DOHH2 (cell line): ENCODE results near the gene LAPTM5.

Experiments
- H3F3A ChIP-seq: fragments of 200-600 bp; sonication (generic), shearing (Covaris generic); 2 replicates; pipeline ENCODE4 v1.6.0; 2016; ENCODE audit warnings: antibody characterized with exemption, mild to moderate bottlenecking; ENCODE audit not compliant: control insufficient read depth, insufficient read depth
- H3K27ac ChIP-seq: fragments of 200-600 bp; sonication (generic); 2 replicates; pipeline ENCODE4 v1.5.1; 2014; ENCODE audit warnings: low read depth, mild to moderate bottlenecking, low read length, moderate library complexity
- H3K27me3 ChIP-seq: fragments of 200-600 bp; sonication (generic); 2 replicates; pipeline ENCODE4 v1.6.1; 2014; ENCODE audit warnings: mild to moderate bottlenecking, low read length, mixed read lengths; ENCODE audit not compliant: control insufficient read depth
- H3K36me3 ChIP-seq: fragments of 200-600 bp; sonication (generic); 2 replicates; pipeline ENCODE4 v1.6.1; 2014; ENCODE audit warnings: mild to moderate bottlenecking, low read length, moderate library complexity, mixed read lengths; ENCODE audit not compliant: control insufficient read depth
- H3K4me1 ChIP-seq: fragments of 200-600 bp; sonication (generic); 2 replicates; pipeline ENCODE4 v1.6.1; 2014; ENCODE audit warnings: mild to moderate bottlenecking, low read length, mixed read lengths; ENCODE audit not compliant: control insufficient read depth
- H3K4me2 ChIP-seq: fragments of 200-600 bp; sonication (generic); 2 replicates; pipeline ENCODE4 v1.6.0; 2014; ENCODE audit warnings: mild to moderate bottlenecking, low read length, moderate library complexity
- H3K4me3 ChIP-seq: fragments of 200-600 bp; sonication (generic); 2 replicates; pipeline ENCODE4 v1.5.1; 2014; ENCODE audit warnings: mild to moderate bottlenecking, low read length, mixed read lengths
- H3K79me2 ChIP-seq: fragments of 200-600 bp; sonication (generic); 2 replicates; pipeline ENCODE4 v1.6.1; 2014; ENCODE audit warnings: mild to moderate bottlenecking, low read length, mixed read lengths; ENCODE audit not compliant: control insufficient read depth
- H3K9me2 ChIP-seq: fragments of 200-600 bp; sonication (generic); replicated peaks from 2 replicates; pipeline ENCODE4 v1.6.1; 2014; ENCODE audit warnings: mild to moderate bottlenecking, low read length, mixed read lengths; ENCODE audit not compliant: control insufficient read depth
- H3K9me3 ChIP-seq: fragments of 200-600 bp; sonication (generic); 2 replicates; pipeline ENCODE4 v1.6.1; 2014; ENCODE audit warnings: antibody characterized with exemption, low read length, mixed read lengths; ENCODE audit not compliant: control insufficient read depth, insufficient read depth
- H4K20me1 ChIP-seq: fragments of 200-600 bp; sonication (generic); 2 replicates; pipeline ENCODE4 v1.6.0; 2014; ENCODE audit warnings: low read depth, mild to moderate bottlenecking, antibody characterized with exemption, low read length, moderate library complexity; ENCODE audit not compliant: control insufficient read depth, insufficient read depth
- CTCF ChIP-seq: fragments of 200-600 bp; sonication (generic); IDR thresholded peaks from one replicate; pipeline ENCODE4 v1.5.1; 2014; ENCODE audit warnings: antibody characterized with exemption, mild to moderate bottlenecking, low read depth, low read length; ENCODE audit not compliant: poor library complexity, severe bottlenecking
- EZH2phosphoT487 ChIP-seq: fragments of 200-600 bp; sonication (generic); IDR thresholded peaks from 2 replicates; pipeline ENCODE4 v1.6.1; 2017; ENCODE audit warnings: borderline replicate concordance, mild to moderate bottlenecking, antibody characterized with exemption, low read length, moderate library complexity, mixed read lengths

LAPTM5 gene

GRCh38 chr1:30764939-30765555, 7.5 kb upstream of the LAPTM5 start:
- Histone ChIP-seq H3K9me3 (no peaks in the 10 kb centered on the region), H3K4me1 (peaks cover 43% of the 10 kb centered on the region), H3K4me3 (no peak overlapping the region), H3K79me2 (no peaks in the 10 kb centered on the region), H3K4me2 (no peak overlapping the region), H3K27ac (no peak overlapping the region), H3K9me2 (no peaks in the 10 kb centered on the region), H4K20me1 (no peaks in the 10 kb centered on the region), H3K27me3 (no peaks in the 10 kb centered on the region), H3K36me3 (no peaks in the 10 kb centered on the region), H3F3A (peaks cover 19% of the 10 kb centered on the region)
- TF ChIP-seq CTCF (no peak), EZH2phosphoT487 (no peak)

- Histone ChIP-seq H3K4me1 (peaks cover 50% of the 10 kb centered on the region), H4K20me1 (no peaks in the 10 kb centered on the region), H3K9me3 (no peaks in the 10 kb centered on the region), H3K27ac (no peak overlapping the region), H3K79me2 (no peaks in the 10 kb centered on the region), H3K4me3 (no peak overlapping the region), H3K4me2 (no peak overlapping the region), H3K9me2 (no peaks in the 10 kb centered on the region), H3K27me3 (no peaks in the 10 kb centered on the region), H3F3A (peaks cover 22% of the 10 kb centered on the region), H3K36me3 (no peaks in the 10 kb centered on the region)
- TF ChIP-seq EZH2phosphoT487 (no peak), CTCF (no peak)
Observed at GRCh38 chr1:30764396-30764795, 6.8 kb upstream of the LAPTM5 start.

GRCh38 chr1:30763651-30764248, 6.2 kb upstream of the LAPTM5 start:
- H3F3A ChIP-seq = peaks cover 27% of the 10 kb centered on the region
- H3K27ac ChIP-seq = no peak overlapping the region

More at GRCh38 chr1:30763651-30764248, 6.2 kb upstream of the LAPTM5 start:
- Histone ChIP-seq H4K20me1 (no peaks in the 10 kb centered on the region), H3K9me2 (no peaks in the 10 kb centered on the region), H3K4me3 (no peak overlapping the region), H3K79me2 (0 out of 2 replicates have a peak, but pooled peaks cover 4% of the 10 kb centered on the region), H3K4me1 (peaks cover 56% of the 10 kb centered on the region), H3K4me2 (no peak overlapping the region), H3K36me3 (no peaks in the 10 kb centered on the region), H3K9me3 (no peaks in the 10 kb centered on the region), H3K27me3 (no peaks in the 10 kb centered on the region)
- TF ChIP-seq CTCF = no peak
- no peak for TF ChIP-seq EZH2phosphoT487
